H1 (cell line): Measurements from ENCODE around the gene CDR2. TPM values are rescaled to one million over a fixed set of nuclear protein-coding genes. Genes with fewer than 3 reads are reported as not detected.

Experiments used
- ASH2L ChIP-seq: fragments of 200-600, 300-600 bp; sonication (generic); IDR thresholded peaks from one replicate; pipeline ENCODE4 v1.7.1; 2017; ENCODE audit warnings: low read length
- BCL11A ChIP-seq, 2 experiments: IDR thresholded peaks; one replicate each; pipeline ENCODE4 v1.6.1; 2011; ENCODE audit warnings: low read depth in 2 of 2, low read length in 2 of 2, mild to moderate bottlenecking in 2 of 2
- CHD1 ChIP-seq: IDR thresholded peaks from 2 replicates; pipeline ENCODE4 v1.6.1; 2012; ENCODE audit warnings: low read depth, low read length, improper control_type of control experiment
- CHD2 ChIP-seq: IDR thresholded peaks from 2 replicates; pipeline ENCODE4 v1.6.1; 2012; ENCODE audit warnings: low read length, improper control_type of control experiment
- EGR1 ChIP-seq: IDR thresholded peaks from 2 replicates; pipeline ENCODE4 v1.6.1; 2011; ENCODE audit warnings: low read depth, low read length, borderline replicate concordance
- GTF2F1 ChIP-seq: IDR thresholded peaks from 2 replicates; pipeline ENCODE4 v1.6.1; 2012; ENCODE audit warnings: low read depth, low read length, improper control_type of control experiment, borderline replicate concordance
- MAFK ChIP-seq: IDR thresholded peaks from 2 replicates; pipeline ENCODE4 v1.6.1; 2012; ENCODE audit warnings: low read depth, mild to moderate bottlenecking, improper control_type of control experiment, low read length
- MAX ChIP-seq: IDR thresholded peaks from 2 replicates; pipeline ENCODE4 v1.6.1; 2012; ENCODE audit warnings: inconsistent platforms
- POU5F1 ChIP-seq: IDR thresholded peaks from 2 replicates; pipeline ENCODE4 v1.6.1; 2011; ENCODE audit warnings: low read depth, mild to moderate bottlenecking, low read length, moderate library complexity
- SIX5 ChIP-seq: IDR thresholded peaks from 2 replicates; pipeline ENCODE4 v1.6.1; 2011; ENCODE audit warnings: mild to moderate bottlenecking, low read depth, low read length
- YY1 ChIP-seq: IDR thresholded peaks from 2 replicates; pipeline ENCODE4 v1.6.1; 2011; ENCODE audit warnings: low read depth, mild to moderate bottlenecking, low read length
- polyA plus RNA-seq, 7 experiments: library from polyadenylated mRNA; depleted of rRNA in 3 of 7; stranded (reverse) in 5 of 7; unstranded in 2 of 7; fragments of >200 nt in 5 of 7; fragments of 200-250 nt in 2 of 7; gene quantifications; 1 replicate in 5 of 7; 2 replicates in 1 of 7; 4 replicates in 1 of 7; pipeline versions ENCODE4 v1.2.1 to v1.2.3, GENCODE V29; 2011 to 2013; ENCODE audit warnings: missing spikeins in 2 of 7, mixed read lengths in 2 of 7
- total RNA-seq: library from RNA; stranded (reverse); fragmentation: NEBNext Ultra II Directional; extraction: Animal tissue kit (Norgen Biotek cat#: 25700); gene quantifications from 2 replicates; pipeline ENCODE4 v1.2.1, GENCODE V29; 2021

CDR2 gene
- total and polyA plus RNA-seq, 2 of the 8 experiments (the other 6 are each of a cell fraction or from before 2014, with no cell fraction given) = 16.3 to 34.9 TPM

GRCh38 chr16:22374311-22375116 lies at the start of gene CDR2 (continued):
- TF ChIP-seq MAX = peak; percentile 47
- TF ChIP-seq EGR1 = no peak
- no peak for TF ChIP-seq GTF2F1
- no peak for TF ChIP-seq CHD1
- TF ChIP-seq MAFK = no peak
- no peak for TF ChIP-seq YY1
- TF ChIP-seq CHD2 = peak; percentile 93
- no peak for TF ChIP-seq BCL11A (IDR thresholded peaks at IDR 0.05; ENCODE audit: low read depth in 2 of 2, low read length in 2 of 2)
- TF ChIP-seq POU5F1 = no peak
- TF ChIP-seq SIX5 = no peak
- peak; percentile 11 for TF ChIP-seq ASH2L
